Activated CD4-positive, alpha-beta T cell treated with anti-CD3 and anti-CD28 coated beads, Interleukin-10, Interleukin-2, amounts not matched to agents 100 ng/mL and 50 ng/mL, durations not matched to agents 16 hours and 8 hours (primary cell): Measurements from ENCODE around the gene PXDN.

Experiments
- DNase-seq: peaks from one replicate; pipeline ENCODE4 v3.0.0-alpha.2; 2020

PXDN gene

DNA sequence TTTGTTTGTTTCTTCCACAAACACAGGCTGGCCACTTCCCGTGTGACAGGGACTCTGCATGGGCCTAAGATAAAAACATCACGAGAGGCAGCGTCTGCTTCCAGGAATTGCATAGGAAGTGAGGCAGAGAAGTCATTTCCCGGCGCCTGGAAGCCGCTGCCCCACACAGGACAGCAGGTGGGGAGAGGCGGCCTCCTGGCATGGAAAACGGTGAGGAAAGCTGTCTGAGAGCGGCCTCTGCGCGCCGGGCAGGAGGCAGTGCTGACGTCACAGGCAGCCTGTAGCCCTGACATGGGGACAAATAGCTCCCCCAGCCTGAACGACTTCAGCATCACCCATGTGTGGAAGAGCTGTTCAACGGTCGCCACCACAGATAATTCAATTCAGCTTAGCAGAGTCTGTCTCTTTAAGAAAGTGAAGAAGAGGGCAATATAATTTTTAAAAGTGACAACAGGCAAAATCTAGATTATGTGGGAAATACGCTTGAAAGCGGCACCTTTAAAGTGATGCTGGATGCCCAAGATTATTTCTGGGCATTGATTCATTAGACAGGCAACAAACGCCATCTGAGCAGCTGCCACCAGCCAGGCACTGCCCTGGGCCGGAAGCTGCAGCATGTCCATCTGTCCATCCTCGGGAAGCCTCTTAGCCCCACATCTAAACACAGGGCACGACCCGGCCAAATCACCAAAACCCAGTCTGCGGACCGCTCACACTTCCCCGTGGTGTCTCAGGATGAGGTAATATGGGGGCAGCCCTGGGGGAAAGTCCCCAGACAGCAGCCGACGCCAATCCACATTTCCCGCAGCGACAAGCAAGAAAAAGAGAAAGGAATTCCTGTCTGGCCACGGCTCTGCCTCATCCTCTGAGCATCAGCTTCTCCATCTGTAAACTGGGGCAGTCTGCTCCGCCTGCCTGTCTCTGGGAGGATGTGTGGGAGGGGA lies 138.9 kb downstream of the PXDN start:
- no peak for DNase-seq

DNA sequence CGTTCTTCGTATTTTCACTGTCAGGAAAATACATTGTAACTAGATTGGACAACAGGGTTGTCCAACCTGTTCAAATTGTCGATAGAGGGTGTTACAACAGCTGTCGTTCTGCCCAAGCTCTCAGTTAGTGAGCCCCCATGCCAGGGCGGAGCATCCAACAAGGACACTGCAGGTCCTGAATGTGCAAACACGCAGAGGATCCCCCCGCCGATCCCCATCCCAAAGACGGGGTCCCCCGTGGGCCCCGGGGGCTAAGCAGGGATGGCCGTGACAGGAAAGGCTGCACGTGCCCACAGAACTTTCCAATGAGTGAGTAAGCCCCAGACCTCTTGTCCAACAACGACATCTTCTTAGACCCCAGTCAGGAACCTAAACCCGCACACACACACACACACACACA lies 140.8 kb downstream of the PXDN start:
- no peak for DNase-seq

DNA sequence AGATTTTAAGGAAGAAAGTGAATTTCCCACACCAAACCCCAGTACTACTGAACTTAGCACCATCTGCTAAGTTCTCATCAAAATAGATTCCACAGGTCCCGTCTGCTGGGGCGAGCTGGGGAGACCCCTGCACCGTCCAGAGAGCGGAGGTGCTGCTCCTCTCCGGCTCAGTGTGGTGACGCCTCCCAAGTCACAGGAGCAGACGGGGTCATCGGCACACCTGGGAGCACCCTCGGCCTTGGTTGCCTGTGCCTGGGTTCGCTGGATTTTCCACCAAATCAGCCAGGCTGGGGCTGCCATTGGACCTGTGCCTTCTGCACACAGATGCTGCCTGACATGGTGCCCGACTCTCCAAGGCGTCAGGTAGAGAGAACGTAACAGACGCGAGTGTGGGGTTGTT lies 141.3 kb downstream of the PXDN start:
- DNase-seq, result no peak

DNA sequence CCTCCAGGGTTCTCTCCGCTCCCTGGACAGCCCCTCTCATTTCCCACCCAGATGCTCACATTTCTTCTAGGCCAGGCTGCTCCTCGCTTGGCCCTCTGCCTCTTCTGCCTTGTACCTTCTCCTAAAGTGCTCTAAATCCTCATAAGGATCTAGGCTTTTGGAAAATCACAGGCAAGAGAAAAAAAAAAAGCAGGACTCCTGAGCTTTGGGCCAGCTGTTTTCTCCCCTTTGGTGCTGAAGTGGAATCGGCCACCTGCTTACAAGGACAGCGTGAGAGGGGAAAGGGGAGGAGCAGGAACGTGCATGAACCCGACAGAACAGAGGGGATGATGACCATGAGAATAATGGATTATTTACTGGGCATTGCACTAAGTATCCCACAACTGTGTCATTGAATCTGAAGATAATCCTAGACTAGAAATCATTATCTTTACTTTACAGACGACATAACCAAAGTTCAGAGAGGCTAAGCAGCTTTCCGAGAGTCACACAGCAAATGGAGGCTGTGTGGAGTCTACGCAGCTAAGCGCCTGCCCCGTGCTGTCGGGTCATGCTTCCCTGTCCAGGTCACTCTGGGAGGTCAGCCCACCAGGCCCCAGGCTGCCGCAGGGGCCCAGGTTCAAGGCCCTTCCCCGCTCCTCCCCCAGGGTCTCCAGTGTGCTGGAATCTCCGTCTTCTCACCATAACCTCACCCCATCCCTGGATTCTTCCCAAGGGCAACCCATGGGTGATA lies 141.9 kb downstream of the PXDN start:
- no peak for DNase-seq

DNA sequence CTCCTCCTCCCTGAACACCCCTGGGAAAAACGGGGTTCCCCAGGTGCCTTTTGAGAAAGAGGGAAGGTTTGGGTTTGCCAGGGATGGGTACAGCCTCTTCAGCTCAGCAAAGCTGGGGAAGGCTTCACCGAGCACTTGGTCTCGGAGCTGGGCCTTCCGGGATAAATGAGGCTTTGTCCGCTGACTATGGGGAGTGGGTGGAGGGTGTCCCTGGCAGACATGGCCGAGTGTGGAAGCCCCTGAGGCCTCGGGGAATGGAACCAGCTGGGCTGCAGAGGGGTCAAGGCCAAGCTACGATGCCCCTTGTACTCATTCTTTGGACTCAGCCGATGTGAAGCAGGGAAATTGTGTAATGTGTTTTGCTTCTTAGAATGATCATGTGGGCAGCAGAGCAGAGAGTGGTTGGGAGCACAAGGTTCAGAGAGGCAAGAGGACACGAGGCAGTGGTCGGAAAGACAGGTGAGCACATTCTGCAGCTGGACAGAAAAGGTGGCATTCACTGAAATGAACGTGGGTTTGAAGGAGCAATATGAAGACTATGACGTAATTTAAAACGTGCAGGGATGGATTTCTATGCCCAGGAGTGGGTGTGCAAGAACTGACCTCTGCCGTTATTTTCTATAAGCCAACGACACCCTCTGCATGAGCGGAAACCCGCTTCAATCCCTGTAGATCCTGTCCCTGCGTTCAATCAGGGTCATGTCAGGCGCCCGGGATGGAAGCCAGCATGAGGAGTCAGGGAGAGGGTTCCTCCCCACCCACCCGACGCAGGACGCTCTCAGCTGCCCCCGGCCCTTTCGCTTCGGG lies 142.6 kb downstream of the PXDN start:
- no peak for DNase-seq

DNA sequence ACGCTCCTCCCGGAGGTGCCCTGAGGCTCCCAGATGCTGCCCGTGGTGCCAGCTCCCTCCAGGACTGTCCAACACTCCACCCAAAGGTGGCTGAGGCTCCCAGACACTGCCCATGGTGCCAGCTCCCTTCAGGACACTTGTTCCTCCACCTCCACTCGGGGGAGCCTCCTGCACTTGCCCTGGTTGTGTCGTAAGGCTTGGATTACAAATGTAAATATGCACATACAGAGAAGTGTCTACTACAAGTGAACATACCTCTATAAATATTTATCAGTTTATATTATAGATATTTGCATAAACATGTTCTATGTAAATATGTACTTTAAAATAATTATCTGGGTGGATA lies 143.3 kb downstream of the PXDN start:
- no peak for DNase-seq

DNA sequence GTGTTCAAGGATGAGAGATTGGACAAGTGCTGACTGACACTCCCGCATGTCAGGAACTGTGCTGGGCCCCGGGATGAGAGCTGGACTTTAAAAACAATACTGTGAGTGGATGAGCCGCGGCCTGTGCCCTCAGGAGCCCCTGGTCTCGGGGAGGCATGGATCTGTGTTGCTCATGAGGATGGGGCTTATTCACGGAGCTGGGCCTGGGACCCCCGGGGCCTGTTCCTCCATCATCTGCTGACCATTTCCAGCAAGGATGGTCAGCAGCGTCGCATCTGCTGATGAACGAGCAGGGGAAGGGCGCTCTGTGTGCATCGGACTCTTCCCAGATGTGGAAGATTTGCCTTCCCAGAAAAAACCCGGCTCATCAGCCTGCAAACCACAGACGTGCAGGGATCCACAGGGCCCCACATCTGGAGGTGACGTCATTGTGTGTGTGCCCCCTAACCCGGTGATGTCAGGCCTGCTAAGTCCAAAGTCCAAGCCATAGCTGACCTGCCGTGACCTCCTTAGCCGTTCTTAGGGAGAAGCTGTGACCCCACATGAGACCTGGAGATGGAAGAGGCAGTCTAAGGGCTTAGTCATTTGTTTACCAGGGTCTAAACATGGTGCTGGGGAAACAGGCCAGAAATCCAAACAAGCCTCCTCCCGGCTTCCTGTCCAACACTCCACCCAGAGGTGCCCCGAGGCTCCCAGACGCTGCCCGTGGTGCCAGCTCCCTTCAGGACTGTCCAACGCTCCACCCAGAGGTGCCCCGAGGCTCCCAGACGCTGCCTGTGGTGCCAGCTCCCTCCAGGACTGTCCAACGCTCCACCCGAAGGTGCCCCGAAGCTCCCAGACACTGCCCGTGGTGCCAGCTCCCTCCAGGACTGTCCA lies 143.9 kb downstream of the PXDN start:
- no peak for DNase-seq

DNA sequence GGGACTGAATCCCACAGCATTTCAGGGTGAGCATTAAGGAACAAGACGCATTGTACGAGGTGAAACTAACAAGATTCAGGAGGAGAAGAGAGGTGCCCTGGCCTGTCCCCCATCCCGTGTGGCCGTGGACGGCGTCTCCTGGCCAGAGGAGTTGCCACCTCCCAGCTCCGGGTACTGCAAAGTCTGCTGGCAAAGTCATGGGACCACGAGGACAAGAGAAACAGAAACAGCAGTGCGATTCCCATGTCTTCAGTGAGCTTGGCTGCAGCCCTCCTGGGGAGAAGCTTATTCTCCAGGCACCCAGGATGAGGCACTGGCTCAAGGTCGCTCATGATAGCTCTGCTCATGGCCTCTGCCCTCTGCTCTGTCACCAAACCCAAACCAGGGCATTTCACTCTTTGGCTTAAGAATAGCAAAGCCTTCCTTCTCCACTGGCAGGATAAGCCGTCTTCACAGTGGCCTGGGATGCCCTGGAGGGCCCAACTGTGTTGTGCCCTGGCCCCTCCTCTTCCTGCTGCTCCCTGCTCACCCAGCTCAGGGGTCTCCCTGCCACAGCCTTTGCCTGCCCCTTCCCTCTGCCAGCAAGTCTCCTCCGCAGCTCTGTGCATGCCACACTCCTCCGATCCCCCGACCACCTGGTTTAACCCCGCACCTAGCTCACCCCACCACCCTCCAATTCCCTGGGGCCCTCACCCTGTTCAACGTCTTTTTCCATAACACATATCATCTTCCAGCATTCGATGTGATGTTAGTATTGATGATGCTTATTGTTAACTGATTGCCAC lies 144.8 kb downstream of the PXDN start:
- DNase-seq, result no peak

DNA sequence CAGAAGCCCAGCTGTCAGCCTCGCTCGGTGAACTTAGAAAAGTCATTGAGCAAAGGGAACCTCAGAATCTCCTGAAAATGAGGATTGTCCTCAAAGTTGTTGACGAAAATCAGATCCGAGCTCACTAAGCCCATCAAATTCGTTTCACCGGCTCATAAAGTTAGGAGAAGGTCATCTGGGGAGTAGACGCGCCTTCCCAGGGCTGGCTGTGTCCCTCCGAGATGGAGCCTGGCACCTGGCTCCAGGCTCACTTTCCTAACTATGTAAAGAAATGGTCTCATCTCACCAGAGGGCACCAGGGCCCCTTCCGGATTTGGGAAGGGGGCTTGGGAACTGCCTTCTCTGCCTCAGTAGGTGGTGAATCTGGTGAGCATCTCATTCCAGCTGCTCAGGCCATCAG lies 145.5 kb downstream of the PXDN start:
- no peak for DNase-seq

DNA sequence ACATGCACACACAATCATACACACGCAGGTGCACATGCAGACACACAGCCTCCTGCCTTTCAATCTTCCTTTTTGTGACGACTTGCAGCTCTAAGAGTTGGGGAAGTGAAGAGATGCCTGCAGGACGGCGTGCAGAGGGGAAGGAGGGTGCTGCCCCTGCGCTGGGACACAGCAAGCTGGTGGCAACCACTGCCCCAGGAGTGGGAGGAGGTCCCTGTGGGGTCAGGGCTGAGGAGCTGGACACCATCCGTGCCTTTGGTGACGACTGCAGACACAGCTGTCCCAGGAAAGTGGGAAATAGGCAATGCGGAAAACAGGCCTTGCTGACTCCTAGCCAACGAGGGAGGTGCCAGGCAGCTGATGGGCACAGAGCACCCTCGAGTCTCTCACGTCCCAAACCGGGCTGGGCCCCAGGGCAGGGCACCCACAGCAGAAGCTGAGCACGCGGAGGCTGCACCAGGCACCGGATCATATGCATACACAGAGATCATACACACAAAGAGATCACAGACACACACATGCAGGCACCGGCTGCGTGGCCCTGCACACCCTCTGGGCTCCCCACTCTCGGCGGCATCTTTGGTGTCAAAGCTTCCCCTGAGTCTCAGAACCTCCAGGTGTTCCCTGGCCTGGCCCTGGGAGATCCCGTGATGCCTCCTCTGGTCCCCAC lies 146.1 kb downstream of the PXDN start:
- DNase-seq, result no peak

DNA sequence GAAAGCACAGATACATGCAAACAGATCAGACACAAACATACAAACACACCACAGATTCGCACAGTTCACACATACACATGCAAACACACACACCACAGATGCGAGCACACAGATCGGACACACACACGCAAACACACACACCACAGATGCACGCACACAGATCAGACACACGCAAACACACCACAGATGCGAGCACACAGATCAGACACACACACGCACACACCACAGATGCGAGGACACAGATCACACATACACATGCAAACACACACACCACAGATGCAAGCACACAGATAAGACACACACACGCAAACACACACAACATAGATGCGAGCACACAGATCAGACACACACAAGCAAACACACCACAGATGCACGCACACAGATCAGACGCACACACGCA lies 149.0 kb downstream of the PXDN start:
- no peak for DNase-seq

DNA sequence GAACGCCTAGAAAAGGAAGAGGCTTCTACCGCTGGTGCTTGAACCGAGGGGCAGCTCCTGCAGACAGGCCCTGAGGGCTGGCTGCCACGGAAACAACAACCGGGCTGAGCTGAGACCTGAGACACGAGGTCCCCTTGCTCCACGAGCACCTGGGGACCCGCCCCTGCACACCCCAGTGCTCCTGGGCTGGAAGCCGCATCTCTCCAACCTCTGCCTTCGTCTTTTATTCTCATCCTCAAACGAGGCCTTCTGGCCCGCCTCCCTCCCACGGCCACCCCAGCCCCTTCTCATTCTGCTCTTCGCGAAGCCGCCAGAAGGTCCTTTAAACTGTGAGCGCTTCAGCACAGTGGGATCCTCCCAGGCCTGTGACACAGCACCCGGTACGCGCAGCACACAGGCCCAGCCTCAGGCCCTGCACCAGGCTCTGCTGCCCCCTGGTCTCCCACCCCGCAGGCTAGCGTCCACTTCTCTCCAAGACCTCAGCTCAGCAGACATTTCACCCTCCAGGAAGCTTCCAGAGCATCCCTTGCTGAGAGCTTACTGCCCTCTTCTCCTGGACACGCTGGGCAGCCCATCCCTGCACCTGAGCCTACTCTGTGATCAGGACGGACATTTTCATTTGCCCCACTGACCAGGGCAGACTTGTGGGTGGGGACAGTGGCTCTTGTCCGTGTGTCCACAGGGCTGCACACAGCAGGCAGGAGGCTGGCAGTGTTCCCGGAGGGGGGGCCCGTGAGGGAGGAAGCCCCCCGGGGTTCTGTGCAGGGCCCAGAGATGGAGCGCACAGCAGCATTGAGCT lies 149.7 kb downstream of the PXDN start:
- no peak for DNase-seq

DNA sequence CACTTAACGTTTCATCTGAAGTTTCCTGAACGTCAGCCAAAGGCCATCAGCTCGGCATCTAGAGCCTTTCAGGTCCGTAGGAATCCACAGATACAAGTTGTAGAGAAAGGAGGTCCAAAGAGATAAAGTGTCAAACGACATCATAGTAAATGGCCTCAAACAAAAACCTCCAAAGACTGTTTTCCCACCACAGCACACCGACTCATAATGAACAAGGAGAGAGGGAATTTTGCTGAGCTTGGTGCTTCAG lies 150.3 kb downstream of the PXDN start:
- DNase-seq, result no peak

DNA sequence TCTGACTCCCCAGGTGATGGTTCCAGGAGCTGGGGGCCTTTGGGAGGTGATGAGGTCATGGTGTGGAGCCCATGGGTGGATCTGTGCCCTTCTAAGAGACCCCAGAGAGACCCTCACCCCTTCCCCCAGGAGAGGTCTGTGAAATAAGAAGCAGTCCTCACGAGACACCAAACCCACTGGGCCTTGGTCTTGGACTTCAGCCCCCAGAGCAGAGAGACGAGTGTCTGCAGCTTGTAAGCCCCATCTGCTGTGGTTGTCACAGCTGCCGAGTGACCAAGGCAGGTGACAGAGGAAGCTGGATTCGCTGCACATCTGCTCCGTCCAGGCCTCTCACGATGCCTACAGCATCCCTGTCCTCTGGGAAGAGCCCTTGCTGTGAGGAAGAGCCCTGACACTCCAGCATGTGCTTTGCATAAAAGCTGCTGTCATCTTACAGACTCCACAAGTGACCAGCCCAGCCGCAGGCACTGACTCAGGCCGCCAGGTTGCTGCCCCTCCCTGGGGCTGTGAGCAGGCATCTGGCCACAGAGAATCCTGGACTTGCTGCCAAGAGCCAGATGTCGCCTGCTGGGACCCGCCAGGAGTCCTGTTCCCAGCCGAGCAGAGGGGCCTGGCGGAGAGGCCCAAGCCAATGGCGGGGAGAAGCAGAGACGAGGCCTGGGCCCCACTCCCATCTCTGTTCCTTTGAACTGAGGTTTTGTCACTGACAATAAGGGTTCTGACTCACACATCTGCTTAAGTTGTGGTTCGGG lies 150.8 kb downstream of the PXDN start:
- no peak for DNase-seq

DNA sequence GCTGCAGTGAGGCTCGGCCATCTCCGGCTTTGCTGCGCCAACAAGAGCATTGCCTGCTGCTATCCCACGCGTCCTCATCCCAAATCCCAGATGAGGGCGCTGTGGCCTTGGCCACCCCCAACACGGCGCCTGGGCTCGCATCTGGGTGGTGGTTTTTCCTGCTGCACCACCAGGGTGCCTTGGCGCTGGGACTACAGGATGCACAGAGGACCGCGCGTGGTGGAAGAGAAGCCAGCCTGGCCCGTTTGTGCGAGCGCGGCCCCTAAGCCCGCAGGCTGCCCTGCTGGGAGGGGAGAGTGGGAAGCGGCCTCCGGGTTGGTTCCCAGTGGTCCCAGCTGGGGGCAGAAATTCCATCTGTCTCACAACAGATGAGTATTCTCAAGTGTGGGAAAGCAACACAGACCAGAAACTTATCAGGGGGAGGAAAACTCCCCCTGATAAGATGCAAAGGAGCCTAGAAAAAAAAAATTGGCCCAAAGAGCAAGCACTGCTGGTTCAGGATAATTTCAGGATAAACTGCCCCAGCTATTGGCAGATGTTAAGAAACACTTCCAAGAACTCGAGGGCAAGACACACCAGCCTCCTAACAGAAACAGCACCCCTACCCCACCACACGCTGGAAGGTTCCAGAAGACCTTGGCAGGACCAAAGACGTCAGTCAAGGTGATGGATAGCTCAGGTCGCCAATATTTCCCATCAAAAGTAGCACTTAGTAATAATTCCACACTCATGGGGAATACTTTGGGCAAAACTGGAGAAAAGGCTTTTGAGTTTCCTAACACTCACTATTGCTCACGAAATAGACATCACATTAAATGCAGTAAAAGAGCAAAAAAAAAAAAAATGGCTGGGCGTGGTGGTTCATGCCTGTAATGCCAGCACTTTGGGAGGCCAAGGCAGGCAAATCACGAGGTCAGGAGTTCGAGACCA lies 152.1 kb downstream of the PXDN start:
- DNase-seq, result no peak

DNA sequence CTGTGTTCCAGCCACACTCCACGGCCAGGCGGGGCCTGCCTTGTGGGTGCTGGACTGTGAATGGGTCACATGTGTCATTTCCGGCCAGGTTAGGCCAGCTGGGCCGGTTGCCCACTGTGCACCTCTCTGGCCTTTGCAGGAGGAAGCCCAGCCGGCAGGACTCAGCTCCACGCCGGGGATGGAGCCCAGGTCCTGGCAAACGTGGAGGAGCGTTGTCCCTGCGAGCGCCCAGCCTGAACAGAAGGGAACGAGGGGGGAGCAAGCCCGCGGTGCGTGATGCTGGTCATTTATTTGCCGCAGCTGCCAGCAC lies 152.9 kb downstream of the PXDN start:
- DNase-seq, result no peak

DNA sequence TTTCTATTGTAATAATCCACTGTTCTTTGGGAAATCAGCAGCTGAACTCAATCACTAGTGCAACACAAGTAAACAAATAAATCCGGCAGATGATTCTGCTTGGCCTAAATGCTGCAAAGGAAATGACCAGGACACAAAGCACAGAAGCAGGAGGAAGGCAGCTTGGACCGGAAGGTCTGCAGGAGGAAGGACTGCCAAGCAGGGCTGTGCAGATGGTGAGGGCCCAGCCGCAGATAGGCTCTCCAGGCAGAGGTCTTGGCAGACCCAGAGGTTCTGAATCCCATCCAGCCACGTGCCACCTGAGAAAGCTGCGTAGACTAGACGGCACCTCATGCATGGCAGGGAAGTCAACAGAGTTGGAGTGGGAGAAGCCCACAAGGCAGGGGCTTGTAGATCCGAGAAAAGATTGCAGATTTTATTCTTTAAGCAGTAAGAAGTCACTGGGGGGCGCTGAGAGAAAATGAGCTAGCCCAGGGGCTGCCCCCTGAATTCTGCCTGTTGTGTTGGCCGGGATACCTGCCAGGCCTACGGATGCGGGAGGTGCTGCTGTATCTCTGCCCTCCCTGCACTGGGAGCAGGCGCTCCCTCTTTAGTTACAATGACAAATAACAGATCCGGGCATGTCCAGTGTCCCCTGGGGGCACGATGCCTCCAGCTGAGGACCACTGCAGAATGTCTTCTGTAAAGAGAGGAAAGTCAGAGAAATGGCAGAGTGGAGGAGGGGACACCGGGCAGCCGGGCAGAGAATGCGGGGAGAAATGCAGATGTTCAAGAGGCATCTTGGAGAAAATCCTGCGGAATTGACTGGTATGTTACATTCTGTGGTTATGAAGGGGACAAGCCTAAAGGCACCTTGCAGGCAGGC lies 153.5 kb downstream of the PXDN start:
- no peak for DNase-seq
